Panc1 (cell line): ENCODE measurements around the gene NOTCH4. TPM values are rescaled to one million over a fixed set of nuclear protein-coding genes. Genes with fewer than 3 reads are reported as not detected.

ENCODE experiments used
- ATAC-seq: fragments of 200-7000 bp; cut with Tn5 transposase; 2 replicates; pipeline ENCODE4 v1.9.1; 2020; ENCODE audit warnings: mild to moderate bottlenecking, moderate library complexity
- BruUV-seq: library from RNA; stranded (reverse); fragments of 400-500 nt; replicated peaks from 2 replicates; lab custom pipeline; 2021; lab: Mats Ljungman, UMichigan
- CTCF ChIA-PET: fragments of 300-600 bp; sonication (Branson Sonifier 250); formaldehyde crosslinking; loops from one replicate; lab custom pipeline; 2022; ENCODE audit warnings: antibody characterized with exemption; lab: Charles Lee
- POLR2A ChIA-PET: fragments of 300-600 bp; sonication (Branson Sonifier 250); formaldehyde crosslinking; loops from one replicate; lab custom pipeline; 2022; ENCODE audit warnings: antibody characterized with exemption; lab: Charles Lee
- DNase-seq: peaks from one replicate; pipeline ENCODE4 v3.0.0-alpha.2; 2010; ENCODE audit warnings: low read depth, low spot score
- H3K27ac ChIP-seq: 2 replicates; pipeline ENCODE4 v1.5.1; 2011; ENCODE audit warnings: mild to moderate bottlenecking, low read length, inconsistent platforms
- H3K27me3 ChIP-seq: fragments of 200-500 bp; sonication (Bioruptor generic); 2 replicates; pipeline ENCODE4 v1.6.0; 2014; ENCODE audit warnings: low read length, inconsistent platforms; ENCODE audit not compliant: control insufficient read depth, insufficient read depth
- H3K36me3 ChIP-seq: fragments of 200-500 bp; sonication (Bioruptor generic); 2 replicates; pipeline ENCODE4 v1.5.1; 2014; ENCODE audit warnings: inconsistent platforms, mild to moderate bottlenecking, low read length, moderate library complexity; ENCODE audit not compliant: control insufficient read depth, insufficient read depth
- H3K4me1 ChIP-seq: 2 replicates; pipeline ENCODE4 v1.5.1; 2011; ENCODE audit warnings: inconsistent platforms, mild to moderate bottlenecking, low read length, moderate library complexity; ENCODE audit not compliant: control insufficient read depth, insufficient read depth
- H3K4me3 ChIP-seq, 2 experiments: 2 replicates each; pipeline ENCODE4 v1.5.1; 2011 to 2012; ENCODE audit warnings: low read depth in 2 of 2, low read length in 2 of 2, mild to moderate bottlenecking in 2 of 2, inconsistent platforms in 1 of 2, moderate library complexity in 1 of 2
- H3K9me3 ChIP-seq: fragments of 200-500 bp; sonication (Bioruptor generic); 2 replicates; pipeline ENCODE4 v1.5.1; 2014; ENCODE audit warnings: low read depth, mild to moderate bottlenecking, inconsistent platforms, low read length, moderate library complexity; ENCODE audit not compliant: control insufficient read depth, insufficient read depth
- CTCF ChIP-seq: fragments of 450-650 bp; IDR thresholded peaks from 2 replicates; pipeline ENCODE4 v1.5.1; 2017; ENCODE audit warnings: mild to moderate bottlenecking
- POLR2AphosphoS5 ChIP-seq: IDR thresholded peaks from 2 replicates; pipeline ENCODE4 v1.6.1; 2012; ENCODE audit warnings: mild to moderate bottlenecking, low read depth, low read length, moderate library complexity
- REST ChIP-seq, 2 experiments: IDR thresholded peaks; 2 replicates each; pipeline ENCODE4 v1.6.1; 2011 to 2012; ENCODE audit warnings: low read depth in 2 of 2, control low read depth in 1 of 2, low read length in 1 of 2, mild to moderate bottlenecking in 1 of 2, moderate library complexity in 1 of 2; ENCODE audit not compliant: insufficient read depth in 1 of 2
- SIN3A ChIP-seq: IDR thresholded peaks from 2 replicates; pipeline ENCODE4 v1.6.1; 2012; ENCODE audit warnings: low read depth, mild to moderate bottlenecking, low read length, moderate library complexity, borderline replicate concordance; ENCODE audit not compliant: insufficient read depth
- TCF7L2 ChIP-seq: IDR thresholded peaks from 2 replicates; pipeline ENCODE4 v1.6.1; 2011; ENCODE audit warnings: mild to moderate bottlenecking, low read depth, low read length, inconsistent platforms
- in situ Hi-C: cut with HindIII; loops from 2 replicates; pipeline ENCODE4 v1.10.0; 2016; ENCODE audit warnings: low sequenced_read_pairs, low pct_unique_long_range_greater_than_20kb
- intact Hi-C: fragments of 100-400 bp; cut with micrococcal nuclease; formaldehyde crosslinking; loops from one replicate; pipeline ENCODE4 v1.10.0; 2022; ENCODE audit not compliant: unreplicated experiment
- total RNA-seq: library from RNA; stranded (reverse); gene quantifications from one replicate; pipeline ENCODE4 v1.2.1, GENCODE V29; 2021; ENCODE audit not compliant: unreplicated experiment

Gene NOTCH4
- total RNA-seq, 1 experiment from 2014 or later = 2.0 TPM

GRCh38 chr6:32202186-32202585, 21.7 kb downstream of the NOTCH4 start:
- Histone ChIP-seq H3K27me3 (no peaks in the 10 kb centered on the region), H3K36me3 (no peaks in the 10 kb centered on the region), H3K4me3 (no peak overlapping the region), H3K27ac (no peak overlapping the region), H3K4me1 (peaks cover 4% of the 10 kb centered on the region), H3K9me3 (no peaks in the 10 kb centered on the region)
- TF ChIP-seq SIN3A = no peak
- no peak for TF ChIP-seq CTCF
- TF ChIP-seq TCF7L2 = no peak
- no peak for TF ChIP-seq REST (IDR thresholded peaks at IDR 0.05; ENCODE audit: insufficient read depth in 1 of 2, low read depth in 2 of 2, low read length in 1 of 2)
- no peak for TF ChIP-seq POLR2AphosphoS5
- ATAC-seq (no peak), DNase-seq (no peak)
- intact Hi-C loops (no loop called here), in situ Hi-C loops (no loop called here)
- CTCF ChIA-PET = no interaction called here
- BruUV-seq = no TSS peak
- POLR2A ChIA-PET = no interaction called here

- ATAC-seq (no peak), DNase-seq (no peak)
- Histone ChIP-seq H3K27me3 (no peaks in the 10 kb centered on the region), H3K27ac (no peak overlapping the region), H3K36me3 (no peaks in the 10 kb centered on the region), H3K9me3 (no peaks in the 10 kb centered on the region), H3K4me1 (peaks cover 10% of the 10 kb centered on the region), H3K4me3 (no peak overlapping the region)
- no TSS peak for BruUV-seq
- POLR2A ChIA-PET = no interaction called here
- CTCF ChIA-PET = interaction anchor here (0.5 kb wide), 1 partner anchor 98 kb away, joined by 7 read pairs; no protein-coding TSS in a partner anchor
- in situ Hi-C loops = no loop called here
- intact Hi-C loops = no loop called here
- no peak for TF ChIP-seq POLR2AphosphoS5
- no peak for TF ChIP-seq REST (IDR thresholded peaks at IDR 0.05; ENCODE audit: insufficient read depth in 1 of 2, low read depth in 2 of 2, low read length in 1 of 2)
- no peak for TF ChIP-seq TCF7L2
- TF ChIP-seq CTCF = no peak
- no peak for TF ChIP-seq SIN3A
Measured at GRCh38 chr6:32200711-32201475, 23.0 kb downstream of the NOTCH4 start.
